GM21529 (cell line): ENCODE measurements around the gene SLAMF8.

Experiments
- ATAC-seq: cut with Tn5 transposase; IDR thresholded peaks from one replicate; pipeline ENCODE4 v1.9.1; 2021; ENCODE audit not compliant: unreplicated experiment

Gene SLAMF8

GRCh38 chr1:159868766-159869165 is 42.1 kb downstream of the SLAMF8 start:
- no peak for ATAC-seq

GRCh38 chr1:159869173-159869572 is 42.5 kb downstream of the SLAMF8 start:
- ATAC-seq, result no peak

GRCh38 chr1:159869607-159870006 is 42.9 kb downstream of the SLAMF8 start:
- ATAC-seq, result no peak

- ATAC-seq, result no peak
Observed at GRCh38 chr1:159870704-159871103, 44.0 kb downstream of the SLAMF8 start.

- ATAC-seq, result no peak
Observed at GRCh38 chr1:159872891-159873290, 46.2 kb downstream of the SLAMF8 start.

- no peak for ATAC-seq
Observed at GRCh38 chr1:159873530-159874143, 47.0 kb downstream of the SLAMF8 start.

- ATAC-seq, result no peak
Observed at GRCh38 chr1:159877695-159878444, 51.2 kb downstream of the SLAMF8 start.

GRCh38 chr1:159879136-159879535 is 52.5 kb downstream of the SLAMF8 start:
- no peak for ATAC-seq

GRCh38 chr1:159879977-159880376 is 53.3 kb downstream of the SLAMF8 start:
- ATAC-seq, result no peak

GRCh38 chr1:159880430-159880829 is 53.8 kb downstream of the SLAMF8 start:
- ATAC-seq, result no peak

- ATAC-seq, result no peak
Observed at GRCh38 chr1:159881622-159882526, 55.2 kb downstream of the SLAMF8 start.

- ATAC-seq, result no peak
Observed at GRCh38 chr1:159882527-159882862, 55.8 kb downstream of the SLAMF8 start.

- ATAC-seq, result no peak
Observed at GRCh38 chr1:159883134-159883533, 56.5 kb downstream of the SLAMF8 start.

- no peak for ATAC-seq
Observed at GRCh38 chr1:159884296-159884695, 57.6 kb downstream of the SLAMF8 start.
